Osteoblast (primary cell): ENCODE results near the gene RAD51B. TPM values are rescaled to one million over a fixed set of nuclear protein-coding genes. Genes with fewer than 3 reads are reported as not detected.

ENCODE experiments used
- DNase-seq: peaks from one replicate; pipeline ENCODE4 v3.0.0; 2011; ENCODE audit warnings: low spot score, mixed read lengths; ENCODE audit not compliant: insufficient read length; ENCODE audit errors: missing footprints
- H2AFZ ChIP-seq: 2 replicates; pipeline ENCODE4 v1.6.0; 2011; ENCODE audit warnings: mild to moderate bottlenecking, low read length
- H3K27ac ChIP-seq: 2 replicates; pipeline ENCODE4 v1.5.1; 2011; ENCODE audit warnings: mild to moderate bottlenecking, low read depth, low read length, moderate library complexity
- H3K27me3 ChIP-seq: 2 replicates; pipeline ENCODE4 v1.6.0; 2012; ENCODE audit warnings: mild to moderate bottlenecking, control low read depth, inconsistent platforms, low read length, moderate library complexity; ENCODE audit not compliant: insufficient read depth
- H3K36me3 ChIP-seq: 2 replicates; pipeline ENCODE4 v1.5.1; 2011; ENCODE audit warnings: mild to moderate bottlenecking, low read length, control low read depth, moderate library complexity; ENCODE audit not compliant: insufficient read depth
- H3K4me1 ChIP-seq: 2 replicates; pipeline ENCODE4 v1.5.1; 2011; ENCODE audit warnings: mild to moderate bottlenecking, low read length, control low read depth, moderate library complexity; ENCODE audit not compliant: insufficient read depth
- H3K4me2 ChIP-seq: 2 replicates; pipeline ENCODE4 v1.6.0; 2011; ENCODE audit warnings: mild to moderate bottlenecking, low read length; ENCODE audit not compliant: insufficient read depth
- H3K4me3 ChIP-seq: fragments of 200-600 bp; sonication (generic); 3 replicates; pipeline ENCODE4 v1.5.1; 2012; ENCODE audit warnings: mild to moderate bottlenecking, low read length, inconsistent platforms; ENCODE audit not compliant: insufficient read depth
- H3K79me2 ChIP-seq: 2 replicates; pipeline ENCODE4 v1.6.0; 2012; ENCODE audit warnings: mild to moderate bottlenecking, low read length, control low read depth, inconsistent platforms; ENCODE audit not compliant: insufficient read depth
- H3K9me3 ChIP-seq: 2 replicates; pipeline ENCODE4 v1.5.1; 2011; ENCODE audit warnings: low read depth, low read length, control low read depth
- H4K20me1 ChIP-seq: 2 replicates; pipeline ENCODE4 v1.6.0; 2012; ENCODE audit warnings: mild to moderate bottlenecking, low read length, control low read depth; ENCODE audit not compliant: insufficient read depth
- total RNA-seq: library from RNA; depleted of rRNA; stranded (reverse); fragments of >200 nt; gene quantifications from 2 replicates; pipeline ENCODE4 v1.2.3, GENCODE V29; 2012
- TF ChIP-seq, protein P1 (sequence below): IDR thresholded peaks from 2 replicates; pipeline ENCODE4 v1.5.1; 2011; ENCODE audit warnings: mild to moderate bottlenecking, low read depth, low read length, moderate library complexity; ENCODE audit errors: extremely low read depth

RAD51B gene
- total RNA-seq, 1 donor, result 13.8 TPM

DNA sequence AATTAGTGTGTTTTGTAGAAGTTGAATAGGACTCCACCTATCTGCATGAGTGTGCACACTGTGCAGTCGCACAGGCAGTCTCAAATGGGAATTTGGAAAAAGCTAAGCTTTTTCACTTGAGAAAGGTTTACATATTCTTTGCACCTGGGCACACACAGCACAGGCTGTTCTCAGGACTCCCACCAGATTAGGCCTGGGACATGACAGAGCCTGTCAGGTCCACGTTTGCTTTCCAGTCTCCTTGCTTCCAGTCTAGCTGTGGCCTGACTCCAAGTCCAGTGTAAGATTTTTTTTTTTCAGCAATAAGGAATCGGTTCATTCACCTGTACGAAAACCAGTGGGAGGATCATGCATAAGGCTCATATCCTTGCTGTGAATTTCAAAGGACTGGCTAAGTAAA, 792.0 kb downstream of the RAD51B start:
- Histone ChIP-seq H3K36me3 (no peaks in the 10 kb centered on the region), H3K9me3 (peaks cover 4% of the 10 kb centered on the region), H2AFZ (no peak overlapping the region), H3K79me2 (no peaks in the 10 kb centered on the region), H3K27ac (no peak overlapping the region), H3K4me1 (peaks cover 7% of the 10 kb centered on the region), H4K20me1 (no peaks in the 10 kb centered on the region), H3K4me3 (no peak overlapping the region), H3K27me3 (no peaks in the 10 kb centered on the region), H3K4me2 (no peak overlapping the region)
- TF ChIP-seq, protein P1, sequence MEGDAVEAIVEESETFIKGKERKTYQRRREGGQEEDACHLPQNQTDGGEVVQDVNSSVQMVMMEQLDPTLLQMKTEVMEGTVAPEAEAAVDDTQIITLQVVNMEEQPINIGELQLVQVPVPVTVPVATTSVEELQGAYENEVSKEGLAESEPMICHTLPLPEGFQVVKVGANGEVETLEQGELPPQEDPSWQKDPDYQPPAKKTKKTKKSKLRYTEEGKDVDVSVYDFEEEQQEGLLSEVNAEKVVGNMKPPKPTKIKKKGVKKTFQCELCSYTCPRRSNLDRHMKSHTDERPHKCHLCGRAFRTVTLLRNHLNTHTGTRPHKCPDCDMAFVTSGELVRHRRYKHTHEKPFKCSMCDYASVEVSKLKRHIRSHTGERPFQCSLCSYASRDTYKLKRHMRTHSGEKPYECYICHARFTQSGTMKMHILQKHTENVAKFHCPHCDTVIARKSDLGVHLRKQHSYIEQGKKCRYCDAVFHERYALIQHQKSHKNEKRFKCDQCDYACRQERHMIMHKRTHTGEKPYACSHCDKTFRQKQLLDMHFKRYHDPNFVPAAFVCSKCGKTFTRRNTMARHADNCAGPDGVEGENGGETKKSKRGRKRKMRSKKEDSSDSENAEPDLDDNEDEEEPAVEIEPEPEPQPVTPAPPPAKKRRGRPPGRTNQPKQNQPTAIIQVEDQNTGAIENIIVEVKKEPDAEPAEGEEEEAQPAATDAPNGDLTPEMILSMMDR, result no peak
- no peak for DNase-seq

DNA sequence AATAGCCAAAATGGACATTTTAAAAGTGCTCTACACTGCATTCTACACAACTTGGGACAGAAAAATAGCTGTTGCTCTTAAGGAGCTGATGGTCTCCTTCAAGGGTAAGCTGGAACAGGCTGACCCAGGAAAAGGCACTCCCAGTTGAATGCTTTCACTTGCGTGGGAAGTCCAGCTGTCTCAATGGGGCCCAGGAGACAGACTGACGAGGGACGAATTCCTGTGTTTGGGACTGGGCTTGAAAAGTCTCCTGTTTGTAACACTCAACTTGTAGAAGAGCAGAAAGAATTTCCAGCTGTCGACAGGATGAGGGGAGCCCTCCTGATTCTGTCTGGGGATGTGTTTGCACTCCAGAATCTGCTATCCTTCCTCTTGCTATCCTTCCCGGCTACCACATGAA, 792.5 kb downstream of the RAD51B start:
- H3K79me2 ChIP-seq, result no peaks in the 10 kb centered on the region
- no peaks in the 10 kb centered on the region for H4K20me1 ChIP-seq
- no peak overlapping the region for H3K4me3 ChIP-seq
- peaks cover 5% of the 10 kb centered on the region for H3K4me1 ChIP-seq
- no peak overlapping the region for H3K27ac ChIP-seq
- H3K9me3 ChIP-seq, result peaks cover 7% of the 10 kb centered on the region
- H3K4me2 ChIP-seq, result no peak overlapping the region
- H2AFZ ChIP-seq, result peak overlapping the region; percentile 20
- DNase-seq, result peak; percentile 55
- no peaks in the 10 kb centered on the region for H3K36me3 ChIP-seq
- H3K27me3 ChIP-seq, result no peaks in the 10 kb centered on the region
- TF ChIP-seq, protein P1, result no peak

DNA sequence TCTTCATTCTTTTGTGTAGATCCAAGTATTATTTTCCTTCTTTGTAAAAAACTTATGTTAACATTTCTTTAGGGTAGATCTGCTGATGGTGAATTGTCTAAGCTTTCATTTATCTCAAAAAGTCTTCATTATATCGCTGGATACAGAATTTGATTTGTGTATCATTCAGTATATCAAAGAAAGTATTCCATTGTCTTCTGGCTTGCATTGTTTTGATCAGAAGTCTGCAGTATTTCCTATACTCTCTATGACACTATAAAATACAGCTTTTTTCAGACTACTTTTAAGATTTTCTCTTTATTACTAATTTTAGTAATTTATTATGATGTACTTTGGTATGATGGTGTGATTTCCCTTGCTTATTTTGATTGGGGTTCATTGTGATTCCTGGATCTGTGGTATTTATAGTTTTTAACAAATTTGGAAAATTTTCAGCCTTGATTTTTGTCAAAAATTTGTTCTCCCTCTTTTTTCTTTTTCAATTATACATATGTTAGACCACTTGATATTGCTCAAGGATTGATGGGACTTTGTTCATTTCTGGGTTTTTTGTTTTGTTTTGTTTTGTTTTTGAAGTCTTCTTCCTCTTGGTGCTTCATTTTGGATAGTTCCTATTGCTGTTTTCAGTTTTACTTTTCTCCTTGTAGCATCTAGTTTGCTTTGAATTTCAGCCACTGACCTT, 796.8 kb downstream of the RAD51B start:
- Histone ChIP-seq H3K4me1 (peaks cover 5% of the 10 kb centered on the region), H3K9me3 (peaks cover 9% of the 10 kb centered on the region), H3K4me3 (no peak overlapping the region), H3K27ac (no peak overlapping the region), H3K79me2 (no peaks in the 10 kb centered on the region), H4K20me1 (no peaks in the 10 kb centered on the region), H2AFZ (no peak overlapping the region), H3K4me2 (no peak overlapping the region), H3K27me3 (no peaks in the 10 kb centered on the region), H3K36me3 (no peaks in the 10 kb centered on the region)
- TF ChIP-seq, protein P1, result no peak
- DNase-seq, result no peak

DNA sequence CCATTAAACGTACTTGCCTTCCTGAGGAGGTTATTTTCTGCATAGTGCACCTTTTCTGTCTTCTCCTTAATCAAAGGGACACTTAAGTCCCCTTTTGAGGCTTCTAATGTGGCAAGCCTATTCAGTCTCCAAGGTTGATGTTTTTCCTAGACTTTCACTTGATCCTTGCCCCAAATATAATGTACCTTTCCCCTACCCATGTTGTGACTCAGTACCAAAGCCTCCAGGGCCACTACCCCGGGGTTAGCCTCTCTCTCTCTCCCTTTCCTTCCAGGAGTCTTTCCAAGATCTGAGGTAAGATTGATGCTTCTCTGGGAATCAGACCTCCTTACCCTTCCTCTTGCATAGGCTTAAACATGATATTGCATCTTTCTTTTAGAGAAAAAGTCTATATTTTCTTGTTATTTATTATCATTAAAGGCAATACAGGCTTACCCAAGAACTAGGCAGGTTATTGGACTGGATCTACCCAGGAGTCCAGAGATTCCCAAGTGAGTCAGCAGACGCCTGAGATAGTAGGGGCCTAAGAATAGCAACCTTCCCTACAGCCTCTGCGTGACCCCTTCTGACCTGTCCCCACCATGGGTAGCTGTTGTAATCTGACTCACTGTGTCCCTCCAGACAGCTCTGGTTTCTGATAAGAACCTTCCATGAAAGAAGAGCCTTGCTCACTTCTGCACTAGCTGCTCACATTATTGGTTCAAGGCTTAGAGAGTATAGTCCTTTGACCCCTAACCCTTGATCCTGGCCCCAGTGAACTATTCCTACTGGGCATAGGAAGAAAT, 800.4 kb downstream of the RAD51B start:
- H3K9me3 ChIP-seq, result peaks cover 7% of the 10 kb centered on the region
- DNase-seq, result peak; percentile 36
- no peak overlapping the region for H2AFZ ChIP-seq

More for the DNA sequence above, 800.4 kb downstream of the RAD51B start:
- H3K36me3 ChIP-seq, result no peaks in the 10 kb centered on the region
- no peak overlapping the region for H3K4me3 ChIP-seq
- H3K4me1 ChIP-seq, result peaks cover 5% of the 10 kb centered on the region
- H3K27ac ChIP-seq, result peak overlapping the region; percentile 24
- H3K79me2 ChIP-seq, result no peaks in the 10 kb centered on the region
- H3K27me3 ChIP-seq, result no peaks in the 10 kb centered on the region
- no peak overlapping the region for H3K4me2 ChIP-seq
- TF ChIP-seq, protein P1, result no peak
- no peaks in the 10 kb centered on the region for H4K20me1 ChIP-seq
